Adipose tissue (tissue), 3 donors: ENCODE results near the gene SCARB2. TPM values are rescaled to one million over a fixed set of nuclear protein-coding genes. Genes with fewer than 3 reads are reported as not detected.

ENCODE experiments used
- H3K27ac ChIP-seq: one replicate; pipeline ENCODE4 v1.5.1; 2013; ENCODE audit warnings: low read depth, low read length
- WGBS, 3 donors: extraction: QIAGEN DNeasy Blood & Tissue Kit; methylation state at CpG; one replicate each; pipeline ENCODE4 v1.1.7; 2013; 5-methylcytosine and 5-hydroxymethylcytosine counted together
- polyA plus RNA-seq, 3 donors: library from polyadenylated mRNA; stranded (reverse); fragments of 200-250 nt; gene quantifications; one replicate each; pipeline ENCODE4 v1.2.3, GENCODE V29; 2013
- donor health status: healthy with polysubstance abuse.
- donor health status: Bipolar disorder and iron deficiency.
- donor health status: healthy.

Gene SCARB2
- polyA plus RNA-seq, 3 donors, result 38.5 to 64.8 (median 63.9) TPM

DNA sequence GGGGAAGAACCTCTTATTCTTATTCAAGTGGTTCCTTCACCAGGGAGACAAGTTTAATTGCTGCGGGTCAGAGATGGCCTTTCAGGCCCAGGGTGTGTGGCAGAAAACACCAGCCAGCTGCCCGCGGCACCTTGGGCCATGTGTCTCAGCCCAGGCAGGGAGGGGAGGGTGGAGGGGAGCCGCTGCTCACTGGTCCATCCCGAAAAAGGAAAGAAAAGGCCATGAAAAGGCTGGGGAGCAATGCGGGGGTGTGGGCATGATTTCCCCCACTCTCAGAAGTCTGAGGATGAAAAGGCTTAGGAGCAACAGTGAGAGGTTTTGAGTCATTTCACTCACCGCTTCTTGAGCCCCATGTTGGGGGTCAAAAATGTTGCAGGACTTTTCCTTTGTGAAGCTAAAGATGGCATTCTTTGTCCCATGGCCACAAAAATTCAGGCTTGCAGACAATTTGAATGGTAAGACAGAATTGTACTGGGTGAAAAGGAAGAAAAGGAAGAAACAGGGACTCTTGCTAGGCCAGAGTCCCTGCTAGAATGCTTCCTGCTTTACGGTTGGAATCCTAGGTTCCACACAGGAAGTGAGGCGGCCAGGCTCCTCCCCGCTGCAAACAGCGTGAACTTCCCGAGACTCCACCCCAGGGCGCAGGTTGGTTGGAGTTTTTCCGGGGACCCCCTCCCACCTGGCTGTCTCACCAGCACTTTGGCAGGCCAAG, 20.5 kb upstream of the SCARB2 start:
- H3K27ac ChIP-seq, result no peak overlapping the region

DNA sequence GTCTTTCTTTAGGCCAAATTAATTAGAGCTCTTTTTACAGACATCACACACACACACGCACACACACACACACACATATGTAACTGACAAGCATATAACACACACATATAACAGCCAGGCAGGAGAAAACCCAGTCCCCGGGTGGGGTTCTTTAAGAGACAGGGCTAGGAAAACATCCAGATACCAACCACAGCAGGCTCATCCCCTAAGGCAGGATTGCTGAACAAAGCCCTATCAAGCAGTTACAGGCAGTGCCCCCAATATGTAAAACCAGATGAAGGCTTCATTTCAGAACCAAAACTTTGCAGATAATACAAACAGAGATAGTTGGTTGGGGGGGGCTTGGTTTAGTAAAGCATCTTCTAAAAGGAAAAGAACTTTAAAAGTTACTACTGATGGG, 19.9 kb upstream of the SCARB2 start:
- no peak overlapping the region for H3K27ac ChIP-seq
- WGBS, 3 donors, result 56 to 58% (median 58%) methylated on average over 2 of the region's 2 CpGs

More for the DNA sequence above, 20.5 kb upstream of the SCARB2 start:
- 81 to 94% (median 89%) methylated on average over 14 of the region's 14 CpGs for WGBS, 3 donors

DNA sequence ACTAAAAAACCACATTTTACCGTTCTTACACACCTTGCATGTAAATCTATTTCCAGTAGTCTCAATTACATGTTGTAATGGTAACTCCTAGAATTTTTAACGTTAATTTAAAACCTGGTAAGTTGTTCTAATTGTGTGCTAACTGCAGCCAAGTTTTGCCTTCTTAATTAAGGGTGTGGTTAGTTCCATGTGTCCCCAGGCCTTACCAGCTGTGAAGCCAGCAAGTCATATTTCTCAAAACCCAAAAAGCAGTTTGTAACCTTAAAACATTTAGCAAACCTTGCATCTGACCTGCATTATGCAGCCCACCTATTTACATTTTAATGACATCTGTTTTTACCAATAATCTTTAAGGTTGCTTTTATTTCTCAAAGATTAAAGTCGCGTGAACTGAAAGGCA, 19.5 kb upstream of the SCARB2 start:
- H3K27ac ChIP-seq, result no peak overlapping the region
- WGBS, 3 donors, result 59 to 76% (median 72%) methylated on average over 4 of the region's 4 CpGs

DNA sequence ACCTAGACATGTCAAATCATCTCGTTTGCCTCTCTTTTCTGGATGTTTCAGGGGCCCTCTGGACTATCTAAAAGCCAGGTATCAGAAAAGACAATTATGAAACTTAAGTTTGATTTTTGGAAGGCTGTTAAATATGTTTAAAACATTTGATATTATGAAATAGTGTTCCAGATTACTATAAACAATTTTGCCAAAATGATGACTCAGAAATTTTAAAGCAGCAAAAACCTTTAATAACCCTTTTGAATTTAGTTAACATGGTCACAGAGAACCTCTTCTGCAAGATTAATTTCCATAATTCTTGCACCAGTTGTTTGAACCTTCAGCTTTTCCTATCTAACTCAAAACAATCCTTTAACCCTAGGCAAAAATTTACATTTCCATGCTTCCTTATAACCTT, 19.1 kb upstream of the SCARB2 start:
- 73 to 88% (median 74%) methylated on average over 1 of the region's 1 CpG for WGBS, 3 donors

GRCh38 chr4:76226418-76226817, 12.8 kb upstream of the SCARB2 start:
- no peak overlapping the region for H3K27ac ChIP-seq
- 0 to 17% (median 0%) methylated on average over 1 of the region's 1 CpG for WGBS, 3 donors

More for the DNA sequence above, 19.1 kb upstream of the SCARB2 start:
- H3K27ac ChIP-seq, result no peak overlapping the region

- no peak overlapping the region for H3K27ac ChIP-seq
- 74 to 83% (median 81%) methylated on average over 3 of the region's 3 CpGs for WGBS, 3 donors
Observed at GRCh38 chr4:76224171-76224570, 10.5 kb upstream of the SCARB2 start.

DNA sequence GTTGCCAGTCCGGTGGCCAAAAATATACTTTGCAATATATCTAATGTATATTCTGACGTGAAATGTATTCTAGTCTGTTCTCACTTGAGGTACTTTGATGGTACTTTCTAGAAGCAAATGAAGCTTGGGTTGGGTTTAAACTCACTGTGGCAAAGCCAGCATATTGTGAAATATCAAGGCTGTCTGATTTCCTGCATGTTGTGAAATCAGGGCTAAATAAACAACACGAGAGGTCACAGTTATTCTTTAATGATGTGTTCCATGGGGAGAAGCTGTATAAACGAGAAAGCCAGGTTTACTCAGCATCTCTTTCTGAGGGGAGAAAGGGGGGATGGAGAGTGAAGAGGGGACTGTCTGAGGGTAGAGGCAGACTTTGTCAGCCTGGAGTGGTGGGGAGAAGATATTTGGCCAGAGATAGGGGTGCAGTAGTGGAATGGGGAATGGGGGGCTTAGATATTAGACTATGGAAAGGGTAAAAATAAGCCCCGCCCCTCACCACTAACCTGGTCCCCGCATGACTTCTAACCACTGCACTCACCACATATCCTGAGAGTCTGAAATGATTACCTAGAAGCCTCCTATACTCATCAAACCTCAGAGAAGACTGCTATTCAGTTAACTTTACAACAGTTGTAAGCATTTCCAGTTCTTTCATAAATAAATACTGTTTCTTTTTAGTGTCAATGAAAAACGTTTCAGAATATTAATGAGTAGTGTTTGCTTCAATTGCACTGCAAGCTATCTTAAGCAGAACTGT, 5.9 kb upstream of the SCARB2 start:
- WGBS, 3 donors, result 41 to 42% (median 42%) methylated on average over 7 of the region's 7 CpGs

DNA sequence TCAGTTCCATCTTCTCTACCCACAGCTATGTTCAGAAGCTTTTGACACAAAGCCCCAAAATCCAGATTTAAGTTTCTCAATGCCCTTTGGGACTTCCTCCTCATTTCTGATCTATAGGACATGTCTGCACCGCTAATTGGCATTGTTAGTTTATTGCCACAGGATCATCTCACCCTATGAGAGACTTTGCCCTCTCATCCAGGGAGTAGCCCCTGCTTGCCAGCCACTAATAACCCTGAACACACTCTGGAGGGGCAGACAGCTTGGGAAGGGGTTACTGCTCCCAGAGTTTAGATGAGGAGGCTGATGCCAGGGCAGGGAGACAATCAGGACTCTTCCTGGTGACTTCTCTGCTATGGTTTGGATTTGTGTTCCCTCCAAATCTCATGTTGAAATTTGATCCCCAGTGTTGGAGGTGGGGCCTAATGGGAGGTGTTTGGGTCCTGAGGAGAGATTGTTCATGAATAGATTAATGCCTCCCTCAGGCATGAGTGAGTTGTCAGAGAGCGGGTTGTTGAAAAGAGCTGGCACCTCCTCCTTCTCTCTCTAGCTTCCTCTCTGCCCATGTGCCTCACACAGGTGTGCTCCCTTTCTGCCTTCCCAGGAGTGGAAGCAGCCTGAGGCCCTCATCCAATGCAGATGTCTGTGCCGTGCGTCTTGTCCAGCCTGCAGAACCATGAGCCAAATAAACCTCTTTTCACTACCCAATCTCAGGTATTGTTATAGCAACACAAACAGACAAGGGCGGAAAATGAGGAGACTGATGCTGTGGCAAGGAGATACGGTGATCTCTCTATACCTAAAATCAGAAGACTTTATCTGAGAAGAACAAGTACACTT, 3.6 kb upstream of the SCARB2 start:
- H3K27ac ChIP-seq, result no peak overlapping the region
- whole genome bisulfite sequencing, 3 donors, result 79 to 84% (median 82%) methylated on average over 6 of the region's 6 CpGs

More for the DNA sequence above, 5.9 kb upstream of the SCARB2 start:
- no peak overlapping the region for H3K27ac ChIP-seq

DNA sequence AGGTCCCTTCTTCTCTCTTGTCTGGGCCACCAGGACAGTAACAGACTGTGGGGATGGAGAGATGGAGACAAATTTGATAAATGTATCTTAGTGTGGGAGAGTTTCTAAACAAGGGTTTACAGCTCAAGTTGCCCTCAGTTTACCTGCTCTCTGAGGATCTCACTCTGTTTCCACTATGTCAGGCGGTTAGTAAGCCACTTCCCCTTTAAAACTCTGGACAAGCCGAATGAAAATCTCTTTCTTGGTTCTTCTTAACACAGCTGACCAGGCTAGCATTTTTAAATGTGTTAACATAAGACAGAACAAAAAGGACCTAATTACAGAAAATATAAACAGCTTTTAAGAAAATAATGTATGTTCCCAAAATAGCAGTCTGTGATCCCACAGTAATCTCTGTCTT, 2.9 kb upstream of the SCARB2 start:
- WGBS, 3 donors, result 51 to 80% (median 52%) methylated on average over 2 of the region's 2 CpGs
- H3K27ac ChIP-seq, result no peak overlapping the region

DNA sequence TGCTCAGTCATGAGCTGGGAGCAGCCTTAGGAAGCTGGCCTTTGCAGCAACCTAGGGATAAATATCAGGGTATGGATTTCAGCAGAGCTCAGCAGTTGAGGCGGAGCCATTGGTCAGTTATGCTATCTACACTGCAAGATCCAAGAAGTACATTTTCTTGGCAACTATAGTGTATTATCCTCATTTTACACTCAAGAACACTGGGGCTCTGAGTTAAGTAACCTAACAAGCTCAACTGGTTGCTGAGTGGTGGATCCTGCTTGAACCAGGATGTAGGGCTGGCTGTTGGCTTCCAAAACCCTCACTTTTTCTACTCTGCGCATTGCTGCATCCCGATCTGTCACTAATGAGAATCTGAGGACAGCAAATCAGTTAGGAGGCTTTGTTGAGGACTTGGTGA, 1.5 kb upstream of the SCARB2 start:
- WGBS, 3 donors, result 95 to 97% (median 97%) methylated on average over 3 of the region's 3 CpGs
- no peak overlapping the region for H3K27ac ChIP-seq

DNA sequence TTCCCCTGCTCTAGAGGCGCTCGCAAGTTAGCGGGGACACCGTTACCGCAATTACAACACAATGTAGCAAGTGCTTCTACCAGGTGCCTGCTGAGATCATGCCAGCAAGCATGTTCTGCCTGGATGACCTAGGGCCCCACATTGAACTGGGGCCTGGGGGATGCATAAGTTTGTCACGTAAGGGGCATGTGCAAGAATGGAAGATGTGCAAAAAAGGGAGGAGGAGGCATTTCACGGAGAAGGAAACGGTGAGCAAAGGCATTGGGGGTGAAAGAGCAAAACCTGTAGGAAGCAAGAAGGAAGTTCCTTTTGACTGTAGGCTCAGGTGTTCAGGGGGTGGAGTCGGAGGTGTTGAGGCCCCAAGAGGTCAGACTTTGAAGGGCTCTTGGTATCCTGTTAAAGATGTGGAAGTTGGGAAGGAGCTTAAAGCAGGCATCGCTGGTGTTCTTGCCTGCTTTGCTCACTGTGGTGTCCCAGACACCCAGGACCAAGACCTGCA, 602 bp upstream of the SCARB2 start:
- WGBS, 3 donors, result 10 to 14% (median 12%) methylated on average over 10 of the region's 10 CpGs
- peak overlapping the region; percentile 53 for H3K27ac ChIP-seq

- 1 to 2% (median 2%) methylated on average over 14 of the region's 14 CpGs for WGBS, 3 donors
- no peak overlapping the region for H3K27ac ChIP-seq
Observed at GRCh38 chr4:76212851-76213414, 691 bp downstream of the SCARB2 start.

GRCh38 chr4:76211769-76212708, 1.6 kb downstream of the SCARB2 start:
- no peak overlapping the region for H3K27ac ChIP-seq
- WGBS, 3 donors, result 20 to 46% (median 37%) methylated on average over 6 of the region's 6 CpGs

DNA sequence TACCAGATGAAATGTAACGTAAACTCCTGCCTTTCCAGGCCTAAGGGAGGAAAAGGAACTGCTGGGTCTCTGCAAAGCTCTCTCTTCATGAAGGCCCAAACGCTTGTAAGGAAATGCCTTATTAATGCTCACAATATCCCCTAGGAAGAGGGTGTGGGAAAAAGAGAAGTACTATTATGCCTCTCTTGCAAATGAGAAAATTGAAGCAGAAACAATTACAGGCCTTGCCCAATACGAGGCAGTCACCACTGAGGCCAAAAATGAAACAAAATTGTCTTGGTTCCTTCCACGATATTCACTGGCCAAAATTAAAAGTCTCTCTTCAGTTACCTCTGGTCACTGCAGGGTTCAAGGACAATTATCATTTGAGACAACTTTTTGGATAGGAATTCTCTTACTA, 3.2 kb downstream of the SCARB2 start:
- no peak overlapping the region for H3K27ac ChIP-seq
- WGBS, 3 donors, result 21 to 52% (median 27%) methylated on average over 4 of the region's 4 CpGs

- no peak overlapping the region for H3K27ac ChIP-seq
- WGBS, 3 donors, result 44 to 80% (median 76%) methylated on average over 4 of the region's 4 CpGs
Observed at GRCh38 chr4:76209881-76210280, 3.7 kb downstream of the SCARB2 start.

DNA sequence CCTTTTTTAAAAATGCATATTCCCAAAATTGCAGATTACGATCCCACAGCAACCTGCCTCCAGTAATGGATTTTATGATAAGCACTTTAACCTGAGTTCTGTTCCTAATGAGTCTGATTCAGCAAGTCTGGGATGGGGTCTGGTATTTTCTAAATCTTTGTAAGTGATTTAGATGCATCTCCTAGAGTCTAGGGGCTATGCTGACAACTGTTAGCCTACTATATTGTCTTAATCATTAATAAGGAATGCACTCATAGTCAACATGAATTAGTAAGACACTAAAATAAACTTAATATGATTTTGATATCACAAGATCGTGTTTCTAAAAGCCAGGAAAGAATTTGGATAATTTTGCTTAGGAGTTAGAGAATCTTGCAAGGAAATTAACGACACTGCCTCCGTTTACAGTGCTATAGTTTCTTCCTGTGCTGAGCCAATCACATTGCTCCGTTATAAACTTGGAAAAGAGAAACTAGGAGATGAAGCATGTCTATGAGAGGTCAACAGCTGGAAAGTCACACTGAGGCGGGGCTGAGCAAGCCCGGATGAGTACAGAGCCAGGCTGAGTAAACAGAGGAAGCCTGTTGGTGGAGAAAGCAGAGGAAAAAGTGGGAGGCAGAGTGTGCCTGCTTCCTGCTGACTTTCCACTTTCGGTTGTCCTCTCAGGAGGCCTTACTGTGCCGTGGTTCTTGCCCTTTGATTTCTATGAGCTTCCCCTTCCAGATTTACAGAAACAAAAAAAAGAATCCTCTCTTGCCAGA, 5.4 kb downstream of the SCARB2 start:
- H3K27ac ChIP-seq, result peak overlapping the region; percentile 51
- WGBS, 3 donors, result 10 to 16% (median 14%) methylated on average over 9 of the region's 9 CpGs

DNA sequence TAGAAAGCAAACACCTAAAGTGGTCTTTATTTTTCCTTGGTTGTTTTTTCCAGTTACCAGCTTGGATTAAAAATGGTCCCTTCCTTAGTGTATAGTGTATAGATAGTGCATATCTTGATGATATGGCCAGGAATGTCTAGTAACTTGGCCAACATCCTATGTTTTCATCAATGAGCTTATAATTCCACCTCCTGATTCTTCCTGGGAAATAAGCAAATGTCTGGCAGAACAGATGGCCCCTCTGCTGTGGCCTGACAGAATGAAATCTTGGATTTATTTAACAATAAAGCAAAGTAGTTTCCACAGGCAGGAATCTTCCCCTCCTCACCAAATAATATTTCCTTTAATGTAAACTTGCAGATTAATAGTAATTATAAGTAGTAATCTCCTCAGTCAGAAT, 6.1 kb downstream of the SCARB2 start:
- no peak overlapping the region for H3K27ac ChIP-seq
